ENCODE measurements around the gene EYA2.
"Not testable (repeated sequence)": the region's sequence is repeated elsewhere in the genome, so short reads cannot be mapped to it uniquely, and the experiment has no call there.

The EYA2 gene

DNA sequence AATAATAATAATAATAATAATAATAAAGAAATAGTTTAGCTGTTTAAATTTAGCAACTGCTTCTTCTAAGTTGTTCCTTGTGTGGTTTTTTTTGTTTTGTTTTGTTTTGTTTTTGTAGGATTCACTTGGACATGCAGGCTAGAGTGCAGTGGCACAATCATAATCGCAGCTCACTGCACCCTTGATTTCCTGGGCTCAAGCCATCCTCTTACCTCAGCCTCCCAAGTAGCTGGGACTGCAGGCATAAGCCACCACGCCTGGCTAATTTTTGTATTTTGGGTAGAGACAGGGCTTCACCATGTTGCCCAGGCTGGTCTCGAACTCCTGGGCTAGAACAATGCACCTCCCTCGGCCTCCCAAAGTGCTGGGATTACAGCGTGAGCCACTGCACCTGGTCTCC is 15.3 kb upstream of the EYA2 start:
- TF ChIP-seq, protein P1, sequence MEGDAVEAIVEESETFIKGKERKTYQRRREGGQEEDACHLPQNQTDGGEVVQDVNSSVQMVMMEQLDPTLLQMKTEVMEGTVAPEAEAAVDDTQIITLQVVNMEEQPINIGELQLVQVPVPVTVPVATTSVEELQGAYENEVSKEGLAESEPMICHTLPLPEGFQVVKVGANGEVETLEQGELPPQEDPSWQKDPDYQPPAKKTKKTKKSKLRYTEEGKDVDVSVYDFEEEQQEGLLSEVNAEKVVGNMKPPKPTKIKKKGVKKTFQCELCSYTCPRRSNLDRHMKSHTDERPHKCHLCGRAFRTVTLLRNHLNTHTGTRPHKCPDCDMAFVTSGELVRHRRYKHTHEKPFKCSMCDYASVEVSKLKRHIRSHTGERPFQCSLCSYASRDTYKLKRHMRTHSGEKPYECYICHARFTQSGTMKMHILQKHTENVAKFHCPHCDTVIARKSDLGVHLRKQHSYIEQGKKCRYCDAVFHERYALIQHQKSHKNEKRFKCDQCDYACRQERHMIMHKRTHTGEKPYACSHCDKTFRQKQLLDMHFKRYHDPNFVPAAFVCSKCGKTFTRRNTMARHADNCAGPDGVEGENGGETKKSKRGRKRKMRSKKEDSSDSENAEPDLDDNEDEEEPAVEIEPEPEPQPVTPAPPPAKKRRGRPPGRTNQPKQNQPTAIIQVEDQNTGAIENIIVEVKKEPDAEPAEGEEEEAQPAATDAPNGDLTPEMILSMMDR (conservative IDR thresholded peaks at IDR 0.05): no peak
- no peak for TF ChIP-seq ZFX (IDR thresholded peaks at IDR 0.05)
- no peak overlapping the region for H3K27ac ChIP-seq

DNA sequence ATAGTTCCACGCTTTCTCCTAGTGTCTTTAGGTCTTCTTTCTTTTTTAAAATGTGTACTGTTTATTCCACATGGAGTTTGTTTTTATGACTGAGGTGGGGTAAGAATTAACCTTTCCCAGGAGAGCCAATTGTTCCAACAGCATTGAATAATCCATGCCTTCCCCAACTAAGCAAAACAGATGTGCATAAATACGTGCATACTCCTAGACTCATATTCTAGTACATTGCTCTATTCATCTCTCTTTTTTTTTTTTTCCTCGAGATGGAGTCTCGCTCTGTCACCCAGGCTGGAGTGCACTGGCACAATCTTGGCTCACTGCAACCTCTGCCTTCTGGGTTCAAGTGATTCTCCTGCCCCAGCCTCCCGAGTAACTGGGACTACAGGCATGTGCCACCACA is 14.7 kb upstream of the EYA2 start:
- not testable (repeated sequence) for H3K27ac ChIP-seq

DNA sequence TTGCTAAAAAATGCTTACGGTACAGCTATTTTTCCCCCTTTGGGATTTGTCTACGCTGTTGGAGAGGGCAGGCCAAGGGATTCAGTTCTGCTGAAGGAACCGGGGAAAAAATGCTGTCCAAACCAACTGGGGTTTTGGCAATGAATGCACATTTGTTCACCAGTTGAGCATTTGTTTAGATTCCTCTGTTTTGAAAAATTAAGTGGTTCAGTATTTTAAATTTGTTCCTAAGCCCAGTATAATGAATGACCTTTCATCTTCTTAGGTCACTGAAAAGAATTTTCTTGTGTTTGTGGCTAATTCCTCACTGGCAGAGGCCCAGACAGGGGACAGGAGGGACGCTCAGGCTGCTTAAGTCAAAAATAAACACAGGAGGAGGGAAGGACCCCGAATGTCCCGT is 10.8 kb upstream of the EYA2 start:
- no peak overlapping the region for H3K27ac ChIP-seq
- TF ChIP-seq, protein P1 (conservative IDR thresholded peaks at IDR 0.05): no peak
- TF ChIP-seq ZFX (IDR thresholded peaks at IDR 0.05): no peak

DNA sequence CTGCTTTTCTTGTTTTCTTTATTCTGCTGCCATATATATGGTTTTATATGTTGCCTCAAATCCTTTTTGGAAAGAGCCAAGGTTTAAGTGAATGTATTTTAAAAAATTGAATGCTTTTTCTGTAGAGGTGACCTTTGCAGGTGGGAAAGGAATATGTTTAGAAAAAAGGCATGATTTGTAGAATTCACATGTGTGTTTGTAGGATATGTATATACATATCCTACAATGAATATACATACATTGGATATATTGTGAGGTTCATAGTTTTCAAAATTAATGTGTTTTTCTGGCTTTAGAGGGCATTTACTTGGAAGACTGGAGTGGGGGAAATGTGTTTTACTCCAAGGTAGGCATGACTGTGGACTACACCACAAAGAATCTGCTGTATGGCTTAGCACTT is 4.0 kb upstream of the EYA2 start:
- H3K27ac ChIP-seq: no peak overlapping the region
- no peak for TF ChIP-seq ZFX (IDR thresholded peaks at IDR 0.05)
- TF ChIP-seq, protein P1 (conservative IDR thresholded peaks at IDR 0.05): no peak

DNA sequence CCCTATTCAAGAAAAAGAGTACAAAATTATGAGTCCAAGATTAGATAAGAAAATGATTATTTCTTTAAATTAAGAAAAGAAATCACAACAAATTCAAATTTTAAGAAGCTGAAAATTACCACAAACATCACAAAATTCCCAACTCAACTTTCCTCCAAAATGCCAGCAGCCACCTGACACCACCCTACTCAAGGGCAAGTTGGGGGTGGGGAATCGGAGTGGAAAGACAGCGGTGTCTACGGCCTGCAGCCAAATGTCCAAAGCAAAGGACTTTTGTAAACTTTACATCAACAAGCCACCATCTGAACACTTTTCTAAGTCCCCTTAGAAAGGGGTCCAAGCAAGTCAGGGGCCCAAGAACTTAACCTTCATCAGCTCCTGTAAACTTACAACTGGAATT is 1.6 kb upstream of the EYA2 start:
- TF ChIP-seq ZFX (IDR thresholded peaks at IDR 0.05): no peak
- TF ChIP-seq, protein P1 (conservative IDR thresholded peaks at IDR 0.05): no peak
- no peak overlapping the region; the same call in 1 of the 2 replicates for H3K27ac ChIP-seq

DNA sequence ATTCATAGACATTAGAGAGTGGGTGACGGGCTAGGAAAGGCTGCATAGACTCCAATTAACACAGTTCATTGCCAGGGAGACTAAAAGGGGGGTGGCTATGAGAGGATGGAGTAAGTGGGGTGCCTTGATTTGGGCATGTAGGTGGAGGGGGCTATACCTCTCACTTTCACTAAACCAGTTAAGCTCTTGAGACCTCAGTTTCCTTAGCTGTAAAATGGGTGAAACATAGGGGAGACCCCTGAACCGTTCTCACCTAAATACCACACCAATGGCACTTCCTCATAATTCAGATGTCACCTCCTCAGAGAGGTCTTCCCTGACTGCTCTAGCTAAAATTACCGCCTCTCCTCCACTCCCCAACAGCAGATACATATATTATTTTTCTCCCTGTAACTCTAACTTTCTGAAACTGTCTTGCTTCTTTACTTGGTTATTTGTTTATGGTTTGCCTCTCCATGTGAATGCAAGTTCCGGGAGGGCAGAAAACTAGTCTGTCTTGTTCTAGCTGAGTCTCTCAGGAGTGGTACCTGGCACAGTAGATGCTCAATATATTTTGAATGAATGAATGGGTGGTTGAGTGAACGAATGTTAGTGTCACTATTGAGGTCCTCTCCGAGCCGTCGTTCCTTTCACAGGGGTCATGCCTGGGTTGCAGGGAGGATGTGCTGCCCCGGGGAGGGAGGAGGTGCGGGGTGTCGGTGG is 615 bp upstream of the EYA2 start:
- TF ChIP-seq, protein P1 (conservative IDR thresholded peaks at IDR 0.05): no peak
- TF ChIP-seq ZFX (IDR thresholded peaks at IDR 0.05): no peak

DNA sequence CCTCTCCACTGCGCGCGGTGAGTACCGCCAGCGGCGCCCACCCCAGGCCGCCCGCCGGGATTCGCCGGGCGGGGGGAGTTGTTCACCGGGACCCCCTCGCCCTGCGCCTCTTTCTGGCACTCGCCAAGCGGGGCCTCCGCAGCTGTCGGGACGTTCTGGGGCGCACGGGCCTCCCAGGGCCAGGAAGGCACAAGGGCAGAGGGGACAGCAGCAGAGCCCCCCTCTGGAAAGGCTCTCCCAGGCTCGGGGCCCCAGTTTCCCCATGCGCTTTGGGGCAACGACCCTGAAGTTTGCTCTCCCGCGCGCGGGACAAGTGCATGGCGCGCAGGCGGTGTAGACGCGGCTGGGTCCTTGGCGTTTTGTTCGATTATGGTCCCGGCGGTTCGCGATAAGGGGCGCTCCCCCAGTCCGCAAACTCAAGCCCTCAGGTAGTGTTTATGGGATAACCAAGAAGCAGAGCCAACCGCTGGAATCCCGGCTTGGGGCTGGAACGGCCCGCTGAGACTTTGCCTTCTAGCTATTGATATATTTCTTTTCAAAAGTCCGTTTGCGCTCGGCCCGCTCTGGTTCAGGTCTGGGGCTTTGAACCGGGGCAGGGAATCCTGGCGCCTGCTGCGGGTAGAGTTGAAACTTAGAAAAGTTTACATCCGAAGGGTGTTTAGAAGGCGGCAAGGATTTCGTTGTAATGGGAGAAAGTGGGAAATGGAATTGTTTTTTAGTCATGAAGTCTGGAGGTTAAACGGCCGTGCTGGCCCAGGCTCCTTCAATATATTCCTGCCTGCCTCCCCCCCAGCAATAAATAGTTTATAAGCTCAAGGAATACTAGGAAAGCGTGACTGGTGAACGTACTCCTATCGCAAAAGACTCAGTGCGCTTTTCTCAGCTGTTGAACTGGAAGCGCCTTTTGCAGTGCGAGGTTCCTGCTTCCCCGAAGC is 595 bp downstream of the EYA2 start:
- peak overlapping the region; percentile 62 for H3K27ac ChIP-seq
- TF ChIP-seq ZFX (IDR thresholded peaks at IDR 0.05): no peak
- TF ChIP-seq, protein P1 (conservative IDR thresholded peaks at IDR 0.05): peak; percentile 16; the same call in 1 of the 2 replicates

More for the DNA sequence above, 615 bp upstream of the EYA2 start:
- peak overlapping the region; percentile 62 for H3K27ac ChIP-seq

Measured in C4-2B (cell line).